Measurements from ENCODE around the gene ANKFN1.

Gene ANKFN1

GRCh38 chr17:56373981-56374833 is 220.9 kb downstream of the ANKFN1 start:
- TF ChIP-seq CTCF (IDR thresholded peaks at IDR 0.05), result no peak

GRCh38 chr17:56389356-56389755 is 236.1 kb downstream of the ANKFN1 start:
- TF ChIP-seq CTCF (IDR thresholded peaks at IDR 0.05), result no peak

GRCh38 chr17:56392321-56392720 is 239.0 kb downstream of the ANKFN1 start:
- TF ChIP-seq CTCF (IDR thresholded peaks at IDR 0.05), result no peak

- TF ChIP-seq CTCF (IDR thresholded peaks at IDR 0.05), result no peak
Measured at GRCh38 chr17:56393156-56393555, 239.9 kb downstream of the ANKFN1 start.

- no peak for TF ChIP-seq CTCF (IDR thresholded peaks at IDR 0.05)
Measured at GRCh38 chr17:56395787-56396186, 242.5 kb downstream of the ANKFN1 start.

- TF ChIP-seq CTCF (IDR thresholded peaks at IDR 0.05), result no peak
Measured at GRCh38 chr17:56407086-56407485, 253.8 kb downstream of the ANKFN1 start.

GRCh38 chr17:56416682-56417351 is 263.5 kb downstream of the ANKFN1 start:
- TF ChIP-seq CTCF (IDR thresholded peaks at IDR 0.05), result no peak

Data from LNCAP (cell line).